HL-60 (cell line): Measurements from ENCODE around the gene TCP11L1.

Source experiments
- POLR2AphosphoS5 ChIP-seq: IDR thresholded peaks from 2 replicates; pipeline ENCODE4 v1.6.1; 2012; ENCODE audit warnings: low read depth
- SPI1 ChIP-seq: IDR thresholded peaks from 2 replicates; pipeline ENCODE4 v1.6.1; 2012; ENCODE audit warnings: low read depth, mild to moderate bottlenecking, borderline replicate concordance
- TF ChIP-seq, protein P1 (sequence below): IDR thresholded peaks from one replicate; pipeline ENCODE4 v1.5.1; 2011; ENCODE audit warnings: low read length, control low read depth, inconsistent platforms; ENCODE audit not compliant: insufficient read depth

DNA sequence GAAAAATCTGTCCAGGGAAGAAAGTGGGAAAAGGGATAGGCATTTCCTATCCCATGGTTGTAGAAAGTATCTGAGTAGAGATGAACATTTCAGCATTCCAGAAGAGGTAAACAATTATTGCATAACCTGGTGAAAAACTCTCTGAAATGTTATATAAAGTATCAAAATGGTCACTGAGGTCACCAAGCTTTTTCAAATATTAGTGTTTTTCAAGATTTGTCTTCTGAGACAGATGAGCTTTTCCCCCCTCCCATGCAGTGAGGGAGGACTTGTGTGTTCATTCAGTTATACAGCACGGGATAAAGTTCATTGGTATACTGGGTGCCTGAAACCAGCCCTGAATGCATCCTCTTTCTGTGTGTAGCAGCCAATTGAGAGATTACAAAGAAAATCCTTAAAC lies 25.6 kb upstream of the TCP11L1 start:
- TF ChIP-seq, protein P1, sequence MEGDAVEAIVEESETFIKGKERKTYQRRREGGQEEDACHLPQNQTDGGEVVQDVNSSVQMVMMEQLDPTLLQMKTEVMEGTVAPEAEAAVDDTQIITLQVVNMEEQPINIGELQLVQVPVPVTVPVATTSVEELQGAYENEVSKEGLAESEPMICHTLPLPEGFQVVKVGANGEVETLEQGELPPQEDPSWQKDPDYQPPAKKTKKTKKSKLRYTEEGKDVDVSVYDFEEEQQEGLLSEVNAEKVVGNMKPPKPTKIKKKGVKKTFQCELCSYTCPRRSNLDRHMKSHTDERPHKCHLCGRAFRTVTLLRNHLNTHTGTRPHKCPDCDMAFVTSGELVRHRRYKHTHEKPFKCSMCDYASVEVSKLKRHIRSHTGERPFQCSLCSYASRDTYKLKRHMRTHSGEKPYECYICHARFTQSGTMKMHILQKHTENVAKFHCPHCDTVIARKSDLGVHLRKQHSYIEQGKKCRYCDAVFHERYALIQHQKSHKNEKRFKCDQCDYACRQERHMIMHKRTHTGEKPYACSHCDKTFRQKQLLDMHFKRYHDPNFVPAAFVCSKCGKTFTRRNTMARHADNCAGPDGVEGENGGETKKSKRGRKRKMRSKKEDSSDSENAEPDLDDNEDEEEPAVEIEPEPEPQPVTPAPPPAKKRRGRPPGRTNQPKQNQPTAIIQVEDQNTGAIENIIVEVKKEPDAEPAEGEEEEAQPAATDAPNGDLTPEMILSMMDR: no peak
- TF ChIP-seq POLR2AphosphoS5 (no peak), SPI1 (no peak)
